ENCODE results near the gene SSUH2.
A peak's percentile ranks its signal among the peaks of the same experiment; 100 is the strongest.

The SSUH2 gene

GRCh38 chr3:8662594-8662993 is 18.0 kb upstream of the SSUH2 start:
- TF ChIP-seq ZNF600 (tag by site-specific recombination; IDR thresholded peaks at IDR 0.05) (no peak), ZNF654 (tag by site-specific recombination; IDR thresholded peaks at IDR 0.05; ENCODE audit: low read depth) (no peak), ZNF658 (tag by site-specific recombination; IDR thresholded peaks at IDR 0.05) (no peak), ZNF785 (tag by site-specific recombination; IDR thresholded peaks at IDR 0.05) (no peak)
- H3K4me3 ChIP-seq (ENCODE audit: low read depth, low read length), result no peak overlapping the region
- H3K9me3 ChIP-seq (ENCODE audit: control insufficient read depth, insufficient read depth, low read depth, low read length), result no peaks in the 10 kb centered on the region
- ChIA-PET CTCF (interaction anchor here (0.5 to 2.2 kb wide), 21 partner anchors 12 to 501 kb away, joined by 3 to 20 read pairs (median 4); partner anchors contain the start of genes OXTR and SSUH2), POLR2A (interaction anchor here (1.4 kb wide), 1 partner anchor 11 kb away, joined by 3 read pairs; no protein-coding TSS in a partner anchor)
- peaks cover 24% of the 10 kb centered on the region for H3K4me1 ChIP-seq (ENCODE audit: control insufficient read depth, insufficient read depth, low read length)
- no peaks in the 10 kb centered on the region for H3K36me3 ChIP-seq (ENCODE audit: control insufficient read depth in 2 of 2, insufficient read depth in 1 of 2, low read length in 2 of 2)
- no peak overlapping the region for H3K27ac ChIP-seq (ENCODE audit: extremely low read depth, low read depth, low read length)

- Histone ChIP-seq H3K4me1 (ENCODE audit: control insufficient read depth, insufficient read depth, low read length) (peaks cover 24% of the 10 kb centered on the region), H3K4me3 (ENCODE audit: low read depth, low read length) (no peak overlapping the region), H3K27ac (ENCODE audit: extremely low read depth, low read depth, low read length) (peak overlapping the region; percentile 72), H3K9me3 (ENCODE audit: control insufficient read depth, insufficient read depth, low read depth, low read length) (no peaks in the 10 kb centered on the region), H3K36me3 (ENCODE audit: control insufficient read depth in 2 of 2, insufficient read depth in 1 of 2, low read length in 2 of 2) (no peaks in the 10 kb centered on the region)
- ChIA-PET POLR2A (no interaction called here), CTCF (interaction anchor here (0.5 to 1.8 kb wide), 4 partner anchors 46 to 225 kb away, joined by 3 to 5 read pairs (median 3); no protein-coding TSS in a partner anchor)
- TF ChIP-seq GLIS1 (tag by site-specific recombination; IDR thresholded peaks at IDR 0.05) (peak; percentile 88), ZNF670 (tag by site-specific recombination; IDR thresholded peaks at IDR 0.05; ENCODE audit: low read depth) (no peak), ZNF510 (tag by site-specific recombination; IDR thresholded peaks at IDR 0.05; ENCODE audit: insufficient replicate concordance) (no peak), ZNF18 (tag by site-specific recombination; IDR thresholded peaks at IDR 0.05) (no peak), ZNF10 (tag by site-specific recombination; IDR thresholded peaks at IDR 0.05) (no peak), KLF1 (tag by site-specific recombination; IDR thresholded peaks at IDR 0.05) (no peak), ZNF561 (tag by site-specific recombination; IDR thresholded peaks at IDR 0.05; ENCODE audit: borderline replicate concordance) (no peak), WT1 (tag by site-specific recombination; IDR thresholded peaks at IDR 0.05) (no peak), ZNF16 (tag by site-specific recombination; IDR thresholded peaks at IDR 0.05; ENCODE audit: low read depth) (no peak), SETDB1 (IDR thresholded peaks at IDR 0.05; ENCODE audit: insufficient read length, low read length) (peak; percentile 89), TRIM28 (IDR thresholded peaks at IDR 0.05; ENCODE audit: borderline replicate concordance, low read length) (no peak), ZSCAN23 (tag by site-specific recombination; IDR thresholded peaks at IDR 0.05) (no peak), OSR2 (tag by site-specific recombination; IDR thresholded peaks at IDR 0.05) (0 out of 2 replicates have a peak, but pooled peaks have one; percentile 32), SP2 (tag by site-specific recombination; IDR thresholded peaks at IDR 0.05) (no peak), ZNF707 (tag by site-specific recombination; IDR thresholded peaks at IDR 0.05) (no peak), KLF10 (tag by site-specific recombination; IDR thresholded peaks at IDR 0.05) (peak; percentile 33; the same call in 1 of the 2 replicates), PRDM10 (tag by site-specific recombination; IDR thresholded peaks at IDR 0.05) (no peak), KLF17 (tag by site-specific recombination; IDR thresholded peaks at IDR 0.05) (no peak), ZSCAN18 (tag by site-specific recombination; IDR thresholded peaks at IDR 0.05) (no peak), ZNF692 (tag by site-specific recombination; IDR thresholded peaks at IDR 0.05) (no peak), ZNF629 (tag by site-specific recombination; IDR thresholded peaks at IDR 0.05) (peak; percentile 41; the same call in 1 of the 2 replicates)
These were observed 15.8 kb upstream of the SSUH2 start for GRCh38 chr3:8660175-8661118.

Data from HEK293 (cell line).